HCT116 (cell line): ENCODE results near the gene CDH3. TPM values are rescaled to one million over a fixed set of nuclear protein-coding genes. Genes with fewer than 3 reads are reported as not detected.
A peak's percentile ranks its signal among the peaks of the same experiment; 100 is the strongest.

Experiments used
- ATAC-seq: fragments of 200-7000 bp; cut with Tn5 transposase; 2 replicates; pipeline ENCODE4 v1.9.1; 2020; ENCODE audit warnings: mild to moderate bottlenecking, moderate library complexity
- BruUV-seq: library from RNA; stranded (reverse); fragments of 400-500 nt; replicated peaks from 2 replicates; lab custom pipeline; 2021; lab: Mats Ljungman, UMichigan
- CTCF ChIA-PET: fragments of 300-600 bp; sonication (Branson Sonifier 250); formaldehyde crosslinking; loops from one replicate; lab custom pipeline; 2021; ENCODE audit warnings: antibody characterized with exemption; lab: Charles Lee
- POLR2A ChIA-PET: fragments of 300-600, 350-600 bp; sonication (Branson Sonifier 250); formaldehyde crosslinking; loops from one replicate; lab custom pipeline; 2021; ENCODE audit warnings: antibody characterized with exemption; lab: Charles Lee
- RAD21 ChIA-PET, 2 experiments: fragments of 300-600 bp; sonication (Branson Sonifier 250); formaldehyde crosslinking; loops; one replicate each; lab custom pipeline; 2023; ENCODE audit warnings: low total read pairs in 2 of 2; ENCODE audit not compliant: uncharacterized antibody in 2 of 2, unreplicated experiment in 2 of 2, low non-redundant PET in 1 of 2; lab: Charles Lee
- DNase-seq: peaks from one replicate; pipeline ENCODE4 v3.0.0-alpha.2; 2010; ENCODE audit warnings: low read depth, low spot score
- H2AFZ ChIP-seq: fragments of 200-600 bp; shearing (Covaris generic), sonication (generic); 2 replicates; pipeline ENCODE4 v1.6.1; 2017; ENCODE audit warnings: low read depth, mixed run types, mixed read lengths, antibody characterized with exemption, low read length; ENCODE audit not compliant: poor library complexity, severe bottlenecking
- H3K27ac ChIP-seq: 2 replicates; pipeline ENCODE4 v1.5.1; 2012; ENCODE audit warnings: low read depth, low read length
- H3K27me3 ChIP-seq: fragments of 200-600 bp; sonication (generic); 2 replicates; pipeline ENCODE4 v1.6.1; 2016; ENCODE audit warnings: mixed run types, low read length, mixed read lengths; ENCODE audit not compliant: insufficient read depth
- H3K36me3 ChIP-seq, 2 experiments: fragments of 200-500 bp in 1 of 2; fragments of 200-600 bp in 1 of 2; sonication (Bioruptor generic) in 1 of 2; sonication (generic) in 1 of 2; 2 replicates each; pipeline versions ENCODE4 v1.5.1 to v1.6.1; 2014 to 2016; ENCODE audit warnings: low read length in 2 of 2, inconsistent platforms in 1 of 2, mixed read lengths in 1 of 2, mixed run types in 1 of 2; ENCODE audit not compliant: insufficient read depth in 2 of 2, control insufficient read depth in 1 of 2
- H3K4me1 ChIP-seq, 2 experiments: fragments of 200-600 bp in 1 of 2; sonication (generic) in 1 of 2; 2 replicates each; pipeline versions ENCODE4 v1.5.1 to v1.6.1; 2012 to 2017; ENCODE audit warnings: low read length in 2 of 2, inconsistent platforms in 1 of 2, mild to moderate bottlenecking in 1 of 2, mixed read lengths in 1 of 2, mixed run types in 1 of 2, moderate library complexity in 1 of 2; ENCODE audit not compliant: insufficient read depth in 2 of 2, control insufficient read depth in 1 of 2
- H3K4me2 ChIP-seq: fragments of 200-600 bp; sonication (generic); 2 replicates; pipeline ENCODE4 v1.6.1; 2017; ENCODE audit warnings: mixed run types, low read length, mixed read lengths
- H3K4me3 ChIP-seq, 2 experiments: fragments of 200-600 bp in 1 of 2; sonication (generic) in 1 of 2; replicated peaks in 1 of 2; 2 replicates each; pipeline ENCODE4 v1.5.1; 2011 to 2016; ENCODE audit warnings: low read length in 2 of 2, control low read depth in 1 of 2, low read depth in 1 of 2, mild to moderate bottlenecking in 1 of 2, mixed read lengths in 1 of 2, mixed run types in 1 of 2
- H3K79me2 ChIP-seq: fragments of 200-600 bp; sonication (generic); 2 replicates; pipeline ENCODE4 v1.6.1; 2017; ENCODE audit warnings: mild to moderate bottlenecking, mixed run types, low read length, moderate library complexity, mixed read lengths; ENCODE audit not compliant: insufficient read depth
- H3K9ac ChIP-seq: fragments of 200-600 bp; sonication (generic); 2 replicates; pipeline ENCODE4 v1.6.1; 2016; ENCODE audit warnings: low read length, mixed read lengths
- H3K9me2 ChIP-seq: fragments of 200-600 bp; sonication (generic), shearing (Covaris generic); 2 replicates; pipeline ENCODE4 v1.6.1; 2017; ENCODE audit warnings: mixed run types, mild to moderate bottlenecking, moderate library complexity; ENCODE audit not compliant: insufficient read depth
- H3K9me3 ChIP-seq, 2 experiments: fragments of 200-500 bp in 1 of 2; fragments of 200-600 bp in 1 of 2; sonication (Bioruptor generic) in 1 of 2; sonication (generic) in 1 of 2; 2 replicates each; pipeline ENCODE4 v1.6.1; 2014 to 2017; ENCODE audit warnings: low read length in 2 of 2, mixed read lengths in 2 of 2, inconsistent platforms in 1 of 2, low read depth in 1 of 2, mild to moderate bottlenecking in 1 of 2, mixed run types in 1 of 2, moderate library complexity in 1 of 2; ENCODE audit not compliant: control insufficient read depth in 1 of 2, insufficient read depth in 1 of 2
- H4K20me1 ChIP-seq: fragments of 200-600 bp; sonication (generic), shearing (Covaris generic); 2 replicates; pipeline ENCODE4 v1.6.1; 2017; ENCODE audit warnings: mixed run types, mild to moderate bottlenecking, moderate library complexity; ENCODE audit not compliant: insufficient read depth
- CBX3 ChIP-seq: IDR thresholded peaks from 2 replicates; pipeline ENCODE4 v1.6.1; 2012; ENCODE audit warnings: low read depth
- EZH2phosphoT487 ChIP-seq: fragments of 200-600 bp; IDR thresholded peaks from 2 replicates; pipeline ENCODE4 v1.6.1; 2018; ENCODE audit warnings: antibody characterized with exemption, borderline replicate concordance
- POLR2A ChIP-seq: IDR thresholded peaks from 2 replicates; pipeline ENCODE4 v1.7.0; 2011; ENCODE audit warnings: borderline replicate concordance; ENCODE audit not compliant: insufficient read depth, insufficient read length; ENCODE audit errors: extremely low read depth
- POLR2AphosphoS5 ChIP-seq: IDR thresholded peaks from 2 replicates; pipeline ENCODE4 v1.6.1; 2011; ENCODE audit warnings: mild to moderate bottlenecking, low read depth, low read length, moderate library complexity
- SIN3A ChIP-seq: IDR thresholded peaks from 2 replicates; pipeline ENCODE4 v1.6.1; 2012; ENCODE audit warnings: low read depth
- SP1 ChIP-seq: IDR thresholded peaks from 2 replicates; pipeline ENCODE4 v1.6.1; 2012; ENCODE audit warnings: low read depth
- SRF ChIP-seq: IDR thresholded peaks from 2 replicates; pipeline ENCODE4 v1.6.1; 2012; ENCODE audit warnings: low read depth
- TCF7L2 ChIP-seq: IDR thresholded peaks from 2 replicates; pipeline ENCODE4 v1.7.0; 2011; ENCODE audit warnings: borderline replicate concordance, inconsistent platforms; ENCODE audit not compliant: insufficient read depth, insufficient read length; ENCODE audit errors: extremely low read depth
- YY1 ChIP-seq: IDR thresholded peaks from 2 replicates; pipeline ENCODE4 v1.6.1; 2011; ENCODE audit warnings: low read length, low read depth, moderate library complexity, mild to moderate bottlenecking; ENCODE audit not compliant: insufficient replicate concordance; ENCODE audit errors: extremely low read depth
- intact Hi-C: fragments of 100-400 bp; cut with micrococcal nuclease; formaldehyde crosslinking; loops from 2 replicates; pipeline ENCODE4 v1.10.0; 2022
- total RNA-seq: library from RNA; stranded (reverse); gene quantifications from one replicate; pipeline ENCODE4 v1.2.1, GENCODE V29; 2021; ENCODE audit not compliant: unreplicated experiment
- TF ChIP-seq, protein P1 (sequence below): IDR thresholded peaks from 2 replicates; pipeline ENCODE4 v1.6.1; 2012
- TF ChIP-seq, protein P2 (sequence below): IDR thresholded peaks from 2 replicates; pipeline ENCODE4 v1.6.1; 2011; ENCODE audit warnings: mild to moderate bottlenecking, low read length, moderate library complexity; ENCODE audit not compliant: insufficient replicate concordance; ENCODE audit errors: extremely low read depth
- TF ChIP-seq, protein P3 (sequence below): IDR thresholded peaks from 2 replicates; pipeline ENCODE4 v1.6.1; 2012

The CDH3 gene
- total RNA-seq, 1 experiment from 2014 or later = 94.7 TPM

DNA sequence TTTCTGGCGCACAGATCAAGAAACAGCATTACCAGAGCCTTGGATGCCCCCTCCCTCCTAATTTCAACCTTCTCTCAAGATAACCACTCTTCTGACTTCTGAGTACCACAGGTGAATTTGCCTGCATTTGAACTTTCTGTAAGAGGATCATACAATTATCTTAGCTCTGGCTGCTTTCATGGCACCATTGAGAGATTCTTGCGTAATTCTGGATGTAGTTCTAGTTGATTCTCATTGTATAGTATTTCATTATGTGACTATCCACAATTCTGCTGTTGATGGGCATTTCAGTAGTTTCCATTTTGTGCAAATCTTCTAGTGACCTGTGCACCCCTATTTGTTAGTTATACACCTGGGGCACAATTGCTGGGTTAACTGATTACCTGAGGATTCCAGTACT lies 7.5 kb downstream of the CDH3 start:
- H3K9me3 ChIP-seq = no peaks in the 10 kb centered on the region
- H3K4me3 ChIP-seq = no peak overlapping the region
- RAD21 ChIA-PET = no interaction called here
- H3K27ac ChIP-seq = peak overlapping the region; percentile 73; the same call in 1 of the 2 replicates
- no peak overlapping the region for H2AFZ ChIP-seq
- no peaks in the 10 kb centered on the region for H3K9me2 ChIP-seq
- DNase-seq = no peak
- BruUV-seq = no TSS peak
- H3K36me3 ChIP-seq = peaks cover 0 to 9% of the 10 kb centered on the region in 2 experiments; a peak in 1 of 4 replicates
- peak overlapping the region; percentile 30; the same call in 1 of the 2 replicates for H3K4me2 ChIP-seq
- peaks cover 74% of the 10 kb centered on the region for H3K79me2 ChIP-seq
- TF ChIP-seq, protein P1, sequence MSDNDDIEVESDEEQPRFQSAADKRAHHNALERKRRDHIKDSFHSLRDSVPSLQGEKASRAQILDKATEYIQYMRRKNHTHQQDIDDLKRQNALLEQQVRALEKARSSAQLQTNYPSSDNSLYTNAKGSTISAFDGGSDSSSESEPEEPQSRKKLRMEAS = no peak
- no peak for TF ChIP-seq POLR2AphosphoS5
- no peak for TF ChIP-seq EZH2phosphoT487
- TF ChIP-seq, protein P2, sequence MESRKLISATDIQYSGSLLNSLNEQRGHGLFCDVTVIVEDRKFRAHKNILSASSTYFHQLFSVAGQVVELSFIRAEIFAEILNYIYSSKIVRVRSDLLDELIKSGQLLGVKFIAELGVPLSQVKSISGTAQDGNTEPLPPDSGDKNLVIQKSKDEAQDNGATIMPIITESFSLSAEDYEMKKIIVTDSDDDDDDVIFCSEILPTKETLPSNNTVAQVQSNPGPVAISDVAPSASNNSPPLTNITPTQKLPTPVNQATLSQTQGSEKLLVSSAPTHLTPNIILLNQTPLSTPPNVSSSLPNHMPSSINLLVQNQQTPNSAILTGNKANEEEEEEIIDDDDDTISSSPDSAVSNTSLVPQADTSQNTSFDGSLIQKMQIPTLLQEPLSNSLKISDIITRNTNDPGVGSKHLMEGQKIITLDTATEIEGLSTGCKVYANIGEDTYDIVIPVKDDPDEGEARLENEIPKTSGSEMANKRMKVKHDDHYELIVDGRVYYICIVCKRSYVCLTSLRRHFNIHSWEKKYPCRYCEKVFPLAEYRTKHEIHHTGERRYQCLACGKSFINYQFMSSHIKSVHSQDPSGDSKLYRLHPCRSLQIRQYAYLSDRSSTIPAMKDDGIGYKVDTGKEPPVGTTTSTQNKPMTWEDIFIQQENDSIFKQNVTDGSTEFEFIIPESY = no peak
- no peak for TF ChIP-seq YY1
- TF ChIP-seq SP1 = no peak
- no peak for TF ChIP-seq SRF
- no peak for TF ChIP-seq SIN3A
- no peak for TF ChIP-seq TCF7L2
- TF ChIP-seq, protein P3, sequence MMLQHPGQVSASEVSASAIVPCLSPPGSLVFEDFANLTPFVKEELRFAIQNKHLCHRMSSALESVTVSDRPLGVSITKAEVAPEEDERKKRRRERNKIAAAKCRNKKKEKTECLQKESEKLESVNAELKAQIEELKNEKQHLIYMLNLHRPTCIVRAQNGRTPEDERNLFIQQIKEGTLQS = no peak
- no peak for TF ChIP-seq POLR2A
- no peak for TF ChIP-seq CBX3
- TF ChIP-seq, all 23 proteins: peak for 0
- H3K9ac ChIP-seq = peak overlapping the region; percentile 17; the same call in 1 of the 2 replicates
- H4K20me1 ChIP-seq = no peaks in the 10 kb centered on the region
- peaks cover 32 to 54% of the 10 kb centered on the region in 2 experiments for H3K4me1 ChIP-seq
- intact Hi-C loops = no loop called here
- H3K27me3 ChIP-seq = no peaks in the 10 kb centered on the region
- ATAC-seq = no peak
- POLR2A ChIA-PET = no interaction called here
- CTCF ChIA-PET = interaction anchor here (1.4 kb wide), 1 partner anchor 62 kb away, joined by 4 read pairs; no protein-coding TSS in a partner anchor
